ENCODE measurements around the gene EHD4.

Gene EHD4

GRCh38 chr15:41862515-41863116 is 109.7 kb downstream of the EHD4 start:
- no peak for DNase-seq (ENCODE audit: low read depth in 4 of 4, low spot score in 1 of 4)

GRCh38 chr15:41861736-41862356 is 110.5 kb downstream of the EHD4 start:
- DNase-seq (ENCODE audit: low read depth in 4 of 4, low spot score in 1 of 4): no peak

GRCh38 chr15:41860049-41860828 is 112.1 kb downstream of the EHD4 start:
- no peak for DNase-seq (ENCODE audit: low read depth in 4 of 4, low spot score in 1 of 4)

- DNase-seq (ENCODE audit: low read depth in 4 of 4, low spot score in 1 of 4): no peak
Observed at GRCh38 chr15:41858756-41859155, 113.6 kb downstream of the EHD4 start.

- no peak for DNase-seq (ENCODE audit: low read depth in 4 of 4, low spot score in 1 of 4)
Observed at GRCh38 chr15:41857316-41857715, 115.0 kb downstream of the EHD4 start.

- DNase-seq (ENCODE audit: low read depth in 4 of 4, low spot score in 1 of 4): no peak
Observed at GRCh38 chr15:41856716-41857115, 115.6 kb downstream of the EHD4 start.

- DNase-seq (ENCODE audit: low read depth in 4 of 4, low spot score in 1 of 4): no peak
Observed at GRCh38 chr15:41856262-41856661, 116.1 kb downstream of the EHD4 start.

GRCh38 chr15:41855261-41855961 is 116.9 kb downstream of the EHD4 start:
- DNase-seq (ENCODE audit: low read depth in 4 of 4, low spot score in 1 of 4): no peak

- no peak for DNase-seq (ENCODE audit: low read depth in 4 of 4, low spot score in 1 of 4)
Observed at GRCh38 chr15:41854443-41854842, 117.9 kb downstream of the EHD4 start.

- DNase-seq (ENCODE audit: low read depth in 4 of 4, low spot score in 1 of 4): no peak
Observed at GRCh38 chr15:41853831-41854230, 118.5 kb downstream of the EHD4 start.

- DNase-seq (ENCODE audit: low read depth in 4 of 4, low spot score in 1 of 4): no peak
Observed at GRCh38 chr15:41852736-41853590, 119.4 kb downstream of the EHD4 start.

GRCh38 chr15:41851755-41852370 is 120.5 kb downstream of the EHD4 start:
- DNase-seq (ENCODE audit: low read depth in 4 of 4, low spot score in 1 of 4): no peak

- DNase-seq (ENCODE audit: low read depth in 4 of 4, low spot score in 1 of 4): no peak
Observed at GRCh38 chr15:41851167-41851523, 121.2 kb downstream of the EHD4 start.

- no peak for DNase-seq (ENCODE audit: low read depth in 4 of 4, low spot score in 1 of 4)
Observed at GRCh38 chr15:41850482-41851166, 121.7 kb downstream of the EHD4 start.

GRCh38 chr15:41849861-41850260 is 122.5 kb downstream of the EHD4 start:
- no peak for DNase-seq (ENCODE audit: low read depth in 4 of 4, low spot score in 1 of 4)

GRCh38 chr15:41849204-41849603 is 123.2 kb downstream of the EHD4 start:
- DNase-seq (ENCODE audit: low read depth in 4 of 4, low spot score in 1 of 4): no peak

GRCh38 chr15:41848631-41849030 is 123.7 kb downstream of the EHD4 start:
- peak in 1 of 4 experiments; percentile 28 for DNase-seq (ENCODE audit: low read depth in 4 of 4, low spot score in 1 of 4)

- no peak for DNase-seq (ENCODE audit: low read depth in 4 of 4, low spot score in 1 of 4)
Observed at GRCh38 chr15:41847981-41848380, 124.4 kb downstream of the EHD4 start.

GRCh38 chr15:41847206-41847605 is 125.2 kb downstream of the EHD4 start:
- DNase-seq (ENCODE audit: low read depth in 4 of 4, low spot score in 1 of 4): no peak

Data from stimulated activated CD4-positive, alpha-beta T cell treated with anti-CD3 and anti-CD28 coated beads, Interleukin-1b, Interleukin-23, amount 100 ng/mL, for 24 hours (primary cell).